SK-N-SH (cell line): ENCODE results near the gene AKT1. TPM values are rescaled to one million over a fixed set of nuclear protein-coding genes. Genes with fewer than 3 reads are reported as not detected.

Source experiments
- CTCF ChIA-PET: fragments of 300-600, 350-600 bp; formaldehyde crosslinking; extraction: SDS; loops from one replicate; lab custom pipeline; 2021; lab: Yijun Ruan, JAX
- POLR2A ChIA-PET: fragments of 350-600 bp; sonication (Branson Sonifier 250); formaldehyde crosslinking; extraction: SDS; loops from one replicate; lab custom pipeline; 2020; ENCODE audit warnings: antibody characterized with exemption, inconsistent platforms; lab: Yijun Ruan, JAX
- DNase-seq: peaks from one replicate; pipeline ENCODE4 v3.0.0; 2012
- H2AFZ ChIP-seq: fragments of 200-600 bp; sonication (generic); 2 replicates; pipeline ENCODE4 v1.8.1; 2016; ENCODE audit warnings: antibody characterized with exemption, mild to moderate bottlenecking, low read depth
- H3F3A ChIP-seq: fragments of 200-600 bp; sonication (generic); replicated peaks from 2 replicates; pipeline ENCODE3; 2016; ENCODE audit warnings: antibody characterized with exemption, mild to moderate bottlenecking; ENCODE audit not compliant: insufficient read depth
- H3K27ac ChIP-seq, 2 experiments: fragments of 200-500 bp in 1 of 2; fragments of 200-600 bp in 1 of 2; sonication (Bioruptor generic) in 1 of 2; sonication (generic), shearing (Covaris generic) in 1 of 2; 2 replicates each; pipeline versions ENCODE4 v1.5.1 to v1.6.1; 2014 to 2016; ENCODE audit warnings: low read depth in 2 of 2, inconsistent platforms in 1 of 2, low read length in 1 of 2, mild to moderate bottlenecking in 1 of 2, mixed read lengths in 1 of 2
- H3K27me3 ChIP-seq: fragments of 200-600 bp; sonication (generic), shearing (Covaris generic); 2 replicates; pipeline ENCODE4 v1.6.1; 2016; ENCODE audit warnings: mixed run types; ENCODE audit not compliant: insufficient read depth
- H3K36me3 ChIP-seq, 2 experiments: fragments of 200-500 bp in 1 of 2; fragments of 200-600 bp in 1 of 2; sonication (Bioruptor generic) in 1 of 2; sonication (generic) in 1 of 2; replicated peaks in 1 of 2; 2 replicates each; pipeline versions ENCODE3 to v1.5.1; 2014 to 2016; ENCODE audit warnings: low read length in 1 of 2, mild to moderate bottlenecking in 1 of 2; ENCODE audit not compliant: insufficient read depth in 2 of 2, control insufficient read depth in 1 of 2
- H3K4me1 ChIP-seq, 2 experiments: fragments of 200-500 bp in 1 of 2; fragments of 200-600 bp in 1 of 2; sonication (Bioruptor generic) in 1 of 2; sonication (generic), shearing (Covaris generic) in 1 of 2; 2 replicates each; pipeline versions ENCODE4 v1.5.1 to v1.6.1; 2014 to 2016; ENCODE audit warnings: low read depth in 1 of 2, low read length in 1 of 2, mixed run types in 1 of 2; ENCODE audit not compliant: insufficient read depth in 2 of 2, control insufficient read depth in 1 of 2
- H3K4me2 ChIP-seq: fragments of 200-600 bp; sonication (generic), shearing (Covaris generic); 2 replicates; pipeline ENCODE4 v1.6.1; 2017; ENCODE audit warnings: mixed run types
- H3K4me3 ChIP-seq, 2 experiments: fragments of 200-500 bp in 1 of 2; fragments of 200-600 bp in 1 of 2; sonication (Bioruptor generic) in 1 of 2; sonication (generic), shearing (Covaris generic) in 1 of 2; 2 replicates each; pipeline versions ENCODE4 v1.5.1 to v1.8.1; 2014 to 2016; ENCODE audit warnings: low read depth in 2 of 2, inconsistent platforms in 1 of 2, low read length in 1 of 2, mild to moderate bottlenecking in 1 of 2, mixed read lengths in 1 of 2, moderate library complexity in 1 of 2
- H3K79me2 ChIP-seq: fragments of 200-600 bp; sonication (generic); 2 replicates; pipeline ENCODE4 v1.8.1; 2017; ENCODE audit warnings: mild to moderate bottlenecking; ENCODE audit not compliant: insufficient read depth
- H3K9ac ChIP-seq: fragments of 200-600 bp; sonication (generic); 2 replicates; pipeline ENCODE4 v1.6.1; 2017; ENCODE audit warnings: mixed run types
- H3K9me2 ChIP-seq: fragments of 200-600 bp; sonication (generic); 2 replicates; pipeline ENCODE4 v1.6.1; 2017; ENCODE audit warnings: mixed run types
- H3K9me3 ChIP-seq: fragments of 200-600 bp; sonication (generic); 2 replicates; pipeline ENCODE4 v1.6.1; 2017; ENCODE audit warnings: mixed run types, mild to moderate bottlenecking, moderate library complexity
- H4K20me1 ChIP-seq: fragments of 200-600 bp; sonication (generic); 2 replicates; pipeline ENCODE4 v1.6.1; 2017; ENCODE audit warnings: mild to moderate bottlenecking, mixed run types; ENCODE audit not compliant: insufficient read depth
- ELF1 ChIP-seq: IDR thresholded peaks from 2 replicates; pipeline ENCODE4 v1.4.0; 2012
- FOXJ3 ChIP-seq: sonication (generic); formaldehyde crosslinking; IDR thresholded peaks from 2 replicates; pipeline ENCODE4 v1.5.1; 2020; ENCODE audit warnings: mild to moderate bottlenecking, missing genetic modification reagents
- FOXM1 ChIP-seq: IDR thresholded peaks from 2 replicates; pipeline ENCODE4 v1.4.0; 2012; ENCODE audit warnings: low read depth, mild to moderate bottlenecking
- GABPA ChIP-seq: IDR thresholded peaks from 2 replicates; pipeline ENCODE4 v1.4.0; 2012; ENCODE audit warnings: low read depth, mild to moderate bottlenecking
- GATA2 ChIP-seq: sonication (generic); formaldehyde crosslinking; IDR thresholded peaks from 2 replicates; pipeline ENCODE4 v1.5.0; 2020; ENCODE audit warnings: mild to moderate bottlenecking, missing genetic modification reagents
- MAX ChIP-seq: IDR thresholded peaks from 2 replicates; pipeline ENCODE4 v1.4.0; 2012; ENCODE audit warnings: low read depth
- NFIC ChIP-seq: IDR thresholded peaks from 2 replicates; pipeline ENCODE4 v1.4.0; 2012; ENCODE audit warnings: borderline replicate concordance
- NRF1 ChIP-seq: IDR thresholded peaks from 2 replicates; pipeline ENCODE4 v1.6.1; 2012; ENCODE audit warnings: low read depth, mild to moderate bottlenecking, low read length
- POLR2AphosphoS5 ChIP-seq: IDR thresholded peaks from 2 replicates; pipeline ENCODE4 v1.6.1; 2012; ENCODE audit warnings: low read depth, low read length
- RAD21 ChIP-seq: IDR thresholded peaks from 2 replicates; pipeline ENCODE4 v1.6.1; 2012; ENCODE audit warnings: mild to moderate bottlenecking, low read length
- RCOR1 ChIP-seq: fragments of 150-350 bp; IDR thresholded peaks from 2 replicates; pipeline ENCODE4 v1.6.1; 2017; ENCODE audit warnings: antibody characterized with exemption, low read length
- RFX5 ChIP-seq: IDR thresholded peaks from 2 replicates; pipeline ENCODE4 v1.6.1; 2012; ENCODE audit warnings: mild to moderate bottlenecking, improper control_type of control experiment, low read length
- SMC3 ChIP-seq: IDR thresholded peaks from 2 replicates; pipeline ENCODE4 v1.6.1; 2012; ENCODE audit warnings: low read depth, low read length, improper control_type of control experiment
- TAF1 ChIP-seq: IDR thresholded peaks from 2 replicates; pipeline ENCODE4 v1.6.1; 2012; ENCODE audit warnings: low read depth, mild to moderate bottlenecking, low read length, moderate library complexity, borderline replicate concordance
- TCF12 ChIP-seq: IDR thresholded peaks from 2 replicates; pipeline ENCODE4 v1.4.0; 2012
- USF1 ChIP-seq: IDR thresholded peaks from 2 replicates; pipeline ENCODE4 v1.4.0; 2012; ENCODE audit warnings: low read depth, borderline replicate concordance
- YY1 ChIP-seq: IDR thresholded peaks from 2 replicates; pipeline ENCODE4 v1.4.0; 2012; ENCODE audit warnings: low read depth, mild to moderate bottlenecking
- WGBS: methylation state at CpG from one replicate; pipeline ENCODE4 v1.1.6; 2017; ENCODE audit warnings: low lambda C conversion rate; 5-methylcytosine and 5-hydroxymethylcytosine counted together
- polyA plus RNA-seq, 3 experiments: library from polyadenylated mRNA; depleted of rRNA; stranded (reverse); fragments of >200 nt; gene quantifications; 2 replicates each; pipeline ENCODE4 v1.2.3, GENCODE V29; 2012
- TF ChIP-seq, protein P1 (sequence below): IDR thresholded peaks from 2 replicates; pipeline ENCODE4; 2012
- TF ChIP-seq, protein P2 (sequence below): IDR thresholded peaks from 2 replicates; pipeline ENCODE4 v1.4.0; 2012; ENCODE audit warnings: low read depth, borderline replicate concordance

AKT1 gene
- polyA plus RNA-seq, 1 of the 3 experiments (the other 2 are of a cell fraction) = 198 TPM

DNA sequence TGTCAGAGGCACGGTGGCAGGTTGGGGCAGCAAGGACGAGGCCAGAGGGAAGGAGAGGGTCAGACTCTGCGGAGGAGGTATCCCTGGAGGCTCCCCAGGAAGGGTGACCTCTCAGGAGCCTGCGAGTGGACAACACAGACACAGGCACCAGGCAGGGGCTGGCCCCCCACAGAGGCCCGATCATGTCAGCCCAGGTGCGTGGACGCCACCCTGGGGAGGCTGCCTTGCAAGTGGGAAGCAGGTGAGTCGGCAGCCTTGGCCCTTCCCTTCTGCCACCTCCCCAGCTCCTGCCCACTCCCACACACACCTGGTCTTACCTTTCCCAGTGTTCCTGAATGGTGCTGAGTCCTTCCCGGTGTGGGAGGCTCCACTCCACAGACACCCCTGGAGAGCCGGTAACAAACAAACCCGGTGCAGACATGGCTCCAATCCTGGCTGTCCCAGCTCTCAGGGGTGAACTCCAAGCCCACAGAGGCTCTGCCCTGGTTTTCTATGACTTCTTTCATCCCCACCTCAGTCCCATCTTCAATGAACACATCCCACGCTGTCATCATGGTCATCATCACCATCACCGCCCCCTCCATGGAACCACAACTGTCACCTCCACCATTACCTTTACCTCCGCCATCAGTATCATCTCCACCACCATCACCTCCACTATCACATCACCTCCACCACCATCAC is 10.5 kb upstream of the AKT1 start:
- H3K27me3 ChIP-seq = no peaks in the 10 kb centered on the region
- no peak overlapping the region for H3K4me3 ChIP-seq
- no peaks in the 10 kb centered on the region for H4K20me1 ChIP-seq
- 80% methylated on average over 10 of the region's 14 CpGs for WGBS
- no peaks in the 10 kb centered on the region for H3K9me2 ChIP-seq
- peak; percentile 28 for DNase-seq
- H3K27ac ChIP-seq = peak overlapping the region in 1 of 2 experiments; percentile 15; a peak in 1 of 4 replicates
- peak overlapping the region; percentile 13; the same call in 1 of the 2 replicates for H3K4me2 ChIP-seq
- no peaks in the 10 kb centered on the region for H3K36me3 ChIP-seq
- H3K4me1 ChIP-seq = peaks cover 19 to 24% of the 10 kb centered on the region in 2 experiments; a peak in 3 of 4 replicates
- H3F3A ChIP-seq = peaks cover 3% of the 10 kb centered on the region
- POLR2A ChIA-PET = no interaction called here
- no peak overlapping the region for H2AFZ ChIP-seq
- H3K9ac ChIP-seq = no peak overlapping the region
- no peaks in the 10 kb centered on the region for H3K9me3 ChIP-seq
- no peak for TF ChIP-seq FOXJ3 (CRISPR knock-in tag)
- TF ChIP-seq, protein P1, sequence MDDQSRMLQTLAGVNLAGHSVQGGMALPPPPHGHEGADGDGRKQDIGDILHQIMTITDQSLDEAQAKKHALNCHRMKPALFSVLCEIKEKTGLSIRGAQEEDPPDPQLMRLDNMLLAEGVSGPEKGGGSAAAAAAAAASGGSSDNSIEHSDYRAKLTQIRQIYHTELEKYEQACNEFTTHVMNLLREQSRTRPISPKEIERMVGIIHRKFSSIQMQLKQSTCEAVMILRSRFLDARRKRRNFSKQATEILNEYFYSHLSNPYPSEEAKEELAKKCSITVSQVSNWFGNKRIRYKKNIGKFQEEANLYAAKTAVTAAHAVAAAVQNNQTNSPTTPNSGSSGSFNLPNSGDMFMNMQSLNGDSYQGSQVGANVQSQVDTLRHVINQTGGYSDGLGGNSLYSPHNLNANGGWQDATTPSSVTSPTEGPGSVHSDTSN = no peak
- TF ChIP-seq RFX5 = no peak
- no peak for TF ChIP-seq MAX
- TF ChIP-seq NRF1 = no peak
- TF ChIP-seq YY1 = no peak
- no peak for TF ChIP-seq RCOR1
- TF ChIP-seq GATA2 (CRISPR knock-in tag) = no peak
- TF ChIP-seq, protein P2, sequence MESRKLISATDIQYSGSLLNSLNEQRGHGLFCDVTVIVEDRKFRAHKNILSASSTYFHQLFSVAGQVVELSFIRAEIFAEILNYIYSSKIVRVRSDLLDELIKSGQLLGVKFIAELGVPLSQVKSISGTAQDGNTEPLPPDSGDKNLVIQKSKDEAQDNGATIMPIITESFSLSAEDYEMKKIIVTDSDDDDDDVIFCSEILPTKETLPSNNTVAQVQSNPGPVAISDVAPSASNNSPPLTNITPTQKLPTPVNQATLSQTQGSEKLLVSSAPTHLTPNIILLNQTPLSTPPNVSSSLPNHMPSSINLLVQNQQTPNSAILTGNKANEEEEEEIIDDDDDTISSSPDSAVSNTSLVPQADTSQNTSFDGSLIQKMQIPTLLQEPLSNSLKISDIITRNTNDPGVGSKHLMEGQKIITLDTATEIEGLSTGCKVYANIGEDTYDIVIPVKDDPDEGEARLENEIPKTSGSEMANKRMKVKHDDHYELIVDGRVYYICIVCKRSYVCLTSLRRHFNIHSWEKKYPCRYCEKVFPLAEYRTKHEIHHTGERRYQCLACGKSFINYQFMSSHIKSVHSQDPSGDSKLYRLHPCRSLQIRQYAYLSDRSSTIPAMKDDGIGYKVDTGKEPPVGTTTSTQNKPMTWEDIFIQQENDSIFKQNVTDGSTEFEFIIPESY = no peak
- no peak for TF ChIP-seq FOXM1
- TF ChIP-seq TAF1 = no peak
- no peak for TF ChIP-seq SMC3
- no peak for TF ChIP-seq TCF12
- no peak for TF ChIP-seq NFIC
- TF ChIP-seq RAD21 = no peak
- TF ChIP-seq USF1 = no peak
- TF ChIP-seq POLR2AphosphoS5 = no peak
- TF ChIP-seq GABPA = no peak
- no peak for TF ChIP-seq ELF1
- TF ChIP-seq, all 33 proteins: peak for 0
- CTCF ChIA-PET = interaction anchor here (1.0 kb wide), 1 partner anchor 15 kb away, joined by 3 read pairs; no protein-coding TSS in a partner anchor
- no peaks in the 10 kb centered on the region for H3K79me2 ChIP-seq
